HepG2 (cell line): ENCODE measurements around the gene HTRA2. TPM values are rescaled to one million over a fixed set of nuclear protein-coding genes. Genes with fewer than 3 reads are reported as not detected.

Experiments used
- DPF2 ChIP-seq: sonication (generic); formaldehyde crosslinking; IDR thresholded peaks from 2 replicates; pipeline ENCODE4 v1.4.0; 2020; ENCODE audit warnings: mild to moderate bottlenecking, low read depth, missing genetic modification reagents, borderline replicate concordance
- GATAD2A ChIP-seq: IDR thresholded peaks from 2 replicates; pipeline ENCODE4 v1.6.1; 2016
- GTF2F1 ChIP-seq: fragments of 150-350 bp; IDR thresholded peaks from 2 replicates; pipeline ENCODE4 v1.6.1; 2014; ENCODE audit warnings: low read length
- KDM5B ChIP-seq: sonication (generic); formaldehyde crosslinking; IDR thresholded peaks from 2 replicates; pipeline ENCODE4 v1.4.0; 2020; ENCODE audit warnings: missing genetic modification reagents, mild to moderate bottlenecking, borderline replicate concordance
- KLF15 ChIP-seq: sonication (generic); formaldehyde crosslinking; IDR thresholded peaks from 2 replicates; pipeline ENCODE4 v1.8.1; 2023; ENCODE audit warnings: borderline replicate concordance, mild to moderate bottlenecking, inconsistent platforms, missing genetic modification reagents, mixed read lengths
- NFRKB ChIP-seq: fragments of 450-650 bp; IDR thresholded peaks from 2 replicates; pipeline ENCODE4 v1.6.1; 2017
- PHF21A ChIP-seq: sonication (generic); formaldehyde crosslinking; IDR thresholded peaks from 2 replicates; pipeline ENCODE4 v1.5.0; 2020; ENCODE audit warnings: mild to moderate bottlenecking, missing genetic modification reagents
- PHF5A ChIP-seq: IDR thresholded peaks from one replicate; pipeline ENCODE4 v1.6.1; 2018; ENCODE audit warnings: low read depth, missing genetic modification reagents; ENCODE audit not compliant: unreplicated experiment
- RARA ChIP-seq: IDR thresholded peaks from 2 replicates; pipeline ENCODE4 v1.6.1; 2016; ENCODE audit warnings: missing genetic modification reagents, missing compliant biosample characterization
- SAFB2 ChIP-seq: sonication (generic); formaldehyde crosslinking; IDR thresholded peaks from 2 replicates; pipeline ENCODE4 v1.5.1; 2020; ENCODE audit warnings: missing genetic modification reagents, low read depth, mild to moderate bottlenecking, borderline replicate concordance
- TAF1 ChIP-seq: sonication (generic); formaldehyde crosslinking; IDR thresholded peaks from 2 replicates; pipeline ENCODE4 v1.4.0; 2020; ENCODE audit warnings: missing genetic modification reagents
- TBL1XR1 ChIP-seq: fragments of 150-350 bp; IDR thresholded peaks from 2 replicates; pipeline ENCODE4 v1.6.1; 2014; ENCODE audit warnings: borderline replicate concordance, low read length; ENCODE audit not compliant: partially characterized antibody
- TBX2 ChIP-seq: sonication (generic); formaldehyde crosslinking; IDR thresholded peaks from 2 replicates; pipeline ENCODE4 v1.5.0; 2020; ENCODE audit warnings: missing genetic modification reagents, mild to moderate bottlenecking, borderline replicate concordance
- TCF7 ChIP-seq: sonication (generic); IDR thresholded peaks from 2 replicates; pipeline ENCODE4 v1.6.1; 2016; ENCODE audit warnings: antibody characterized with exemption, low read depth
- ZNF292 ChIP-seq: sonication (generic); formaldehyde crosslinking; IDR thresholded peaks from 2 replicates; pipeline ENCODE4 v1.8.1; 2022; ENCODE audit warnings: mild to moderate bottlenecking, low read depth, missing genetic modification reagents, borderline replicate concordance
- ZNF496 ChIP-seq: sonication (generic); formaldehyde crosslinking; IDR thresholded peaks from 2 replicates; pipeline ENCODE4 v1.8.1; 2023; ENCODE audit warnings: mild to moderate bottlenecking, moderate library complexity, missing genetic modification reagents; ENCODE audit not compliant: insufficient replicate concordance
- ZNF709 ChIP-seq: sonication (generic); formaldehyde crosslinking; IDR thresholded peaks from 2 replicates; pipeline ENCODE4 v1.5.0; 2020; ENCODE audit warnings: mild to moderate bottlenecking, missing genetic modification reagents
- polyA plus RNA-seq, 8 experiments: library from polyadenylated mRNA; depleted of rRNA in 3 of 8; stranded (reverse) in 7 of 8; unstranded in 1 of 8; fragments of >200 nt; fragmentation: Illumina TruSeq in 4 of 8; extraction: Trizol in 4 of 8; gene quantifications; 2 replicates each; pipeline versions ENCODE4 v1.2.1 to v1.2.3, GENCODE V29; 2011 to 2016; ENCODE audit warnings: low read depth in 4 of 8, missing spikeins in 1 of 8, mixed read lengths in 1 of 8; ENCODE audit not compliant: insufficient read depth in 1 of 8
- total RNA-seq, 5 experiments: library from RNA; depleted of rRNA; stranded (reverse); fragments of >200 nt; fragmentation: Illumina TruSeq; extraction: Trizol; gene quantifications; 2 replicates each; pipeline ENCODE4 v1.2.3, GENCODE V29; 2016; ENCODE audit warnings: low read depth in 1 of 5
- TF ChIP-seq, protein P1 (sequence below): sonication (generic); formaldehyde crosslinking; IDR thresholded peaks from 2 replicates; pipeline ENCODE4 v1.5.0; 2020; ENCODE audit warnings: missing genetic modification reagents
- TF ChIP-seq, protein P2 (sequence below): sonication (generic); formaldehyde crosslinking; IDR thresholded peaks from 2 replicates; pipeline ENCODE4 v1.4.0; 2020; ENCODE audit warnings: missing genetic modification reagents, borderline replicate concordance
- TF ChIP-seq, protein P3 (sequence below): sonication (generic); formaldehyde crosslinking; IDR thresholded peaks from 2 replicates; pipeline ENCODE4 v1.5.0; 2020; ENCODE audit warnings: mild to moderate bottlenecking, missing genetic modification reagents
- TF ChIP-seq, protein P4 (sequence below): sonication (generic); formaldehyde crosslinking; IDR thresholded peaks from 2 replicates; pipeline ENCODE4 v1.8.1; 2023; ENCODE audit warnings: mild to moderate bottlenecking, missing genetic modification reagents
- TF ChIP-seq, protein P5 (sequence below): sonication (generic); formaldehyde crosslinking; IDR thresholded peaks from 2 replicates; pipeline ENCODE4 v1.4.0; 2020; ENCODE audit warnings: missing genetic modification reagents

The HTRA2 gene
- total and polyA plus RNA-seq, 2 of the 13 experiments (the other 11 are each of a cell fraction or from before 2014, with no cell fraction given), result 47.7 to 50.3 TPM

DNA sequence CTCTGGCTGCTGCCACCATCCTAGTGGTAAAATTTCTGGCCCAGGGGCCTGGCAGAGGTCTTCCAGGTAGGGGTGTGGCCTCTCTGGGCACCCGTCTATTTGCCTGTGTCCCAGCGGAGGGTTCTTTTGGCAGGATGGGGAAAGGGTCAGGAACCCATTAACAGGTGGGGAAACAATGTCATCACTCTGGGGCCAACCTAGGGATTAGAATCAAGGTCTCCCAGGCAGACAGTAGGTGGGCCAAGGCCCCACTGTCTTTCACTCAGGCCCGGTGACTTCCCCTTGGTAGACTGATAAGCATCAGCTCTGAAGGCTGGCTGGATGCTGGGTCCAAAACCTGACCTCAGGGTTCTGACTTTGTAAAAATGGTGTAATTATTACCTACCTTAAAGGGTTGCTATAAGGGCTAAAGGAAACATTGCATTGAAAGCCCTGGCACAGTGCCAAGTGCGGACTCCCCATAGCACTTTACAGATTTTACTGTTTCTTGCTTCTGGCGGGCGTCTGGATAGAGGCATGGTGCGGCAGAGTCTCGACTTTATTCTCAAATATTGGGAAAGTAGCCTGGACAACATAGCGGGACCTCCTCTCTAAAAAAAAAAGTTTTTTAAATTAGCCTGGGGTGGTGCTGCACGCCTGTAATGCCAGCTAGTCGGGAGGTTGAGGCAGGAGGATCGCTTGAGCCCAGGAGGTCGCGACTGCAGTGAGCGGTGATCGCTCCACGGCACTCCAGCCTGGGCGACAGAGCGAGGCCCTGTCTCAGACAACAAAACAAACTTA lies 32.5 kb upstream of the HTRA2 start (continued):
- TF ChIP-seq PHF21A (CRISPR knock-in tag) (peak; percentile 55; the same call in 1 of the 2 replicates), TBX2 (CRISPR knock-in tag) (peak; percentile 26; the same call in 1 of the 2 replicates), GTF2F1 (peak; percentile 94; the same call in 1 of the 2 replicates), TBL1XR1 (no peak), RARA (CRISPR knock-in tag) (peak; percentile 74; the same call in 1 of the 2 replicates), ZNF709 (CRISPR knock-in tag) (no peak), NFRKB (no peak), TAF1 (CRISPR knock-in tag) (no peak), KLF15 (CRISPR knock-in tag) (0 out of 2 replicates have a peak, but pooled peaks have one; percentile 38), DPF2 (CRISPR knock-in tag) (peak; percentile 62), TCF7 (peak; percentile 58; the same call in 1 of the 2 replicates), ZNF496 (CRISPR knock-in tag) (no peak), SAFB2 (no peak), ZNF292 (CRISPR knock-in tag) (no peak), KDM5B (CRISPR knock-in tag) (no peak), GATAD2A (CRISPR knock-in tag) (peak; percentile 43; the same call in 1 of the 2 replicates), PHF5A (CRISPR knock-in tag) (peak; percentile 76)
- TF ChIP-seq, protein P1, sequence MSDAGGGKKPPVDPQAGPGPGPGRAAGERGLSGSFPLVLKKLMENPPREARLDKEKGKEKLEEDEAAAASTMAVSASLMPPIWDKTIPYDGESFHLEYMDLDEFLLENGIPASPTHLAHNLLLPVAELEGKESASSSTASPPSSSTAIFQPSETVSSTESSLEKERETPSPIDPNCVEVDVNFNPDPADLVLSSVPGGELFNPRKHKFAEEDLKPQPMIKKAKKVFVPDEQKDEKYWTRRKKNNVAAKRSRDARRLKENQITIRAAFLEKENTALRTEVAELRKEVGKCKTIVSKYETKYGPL (CRISPR knock-in tag), result no peak
- TF ChIP-seq, protein P2, sequence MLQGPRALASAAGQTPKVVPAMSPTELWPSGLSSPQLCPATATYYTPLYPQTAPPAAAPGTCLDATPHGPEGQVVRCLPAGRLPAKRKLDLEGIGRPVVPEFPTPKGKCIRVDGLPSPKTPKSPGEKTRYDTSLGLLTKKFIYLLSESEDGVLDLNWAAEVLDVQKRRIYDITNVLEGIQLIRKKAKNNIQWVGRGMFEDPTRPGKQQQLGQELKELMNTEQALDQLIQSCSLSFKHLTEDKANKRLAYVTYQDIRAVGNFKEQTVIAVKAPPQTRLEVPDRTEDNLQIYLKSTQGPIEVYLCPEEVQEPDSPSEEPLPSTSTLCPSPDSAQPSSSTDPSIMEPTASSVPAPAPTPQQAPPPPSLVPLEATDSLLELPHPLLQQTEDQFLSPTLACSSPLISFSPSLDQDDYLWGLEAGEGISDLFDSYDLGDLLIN (CRISPR knock-in tag), result no peak
- TF ChIP-seq, protein P3, sequence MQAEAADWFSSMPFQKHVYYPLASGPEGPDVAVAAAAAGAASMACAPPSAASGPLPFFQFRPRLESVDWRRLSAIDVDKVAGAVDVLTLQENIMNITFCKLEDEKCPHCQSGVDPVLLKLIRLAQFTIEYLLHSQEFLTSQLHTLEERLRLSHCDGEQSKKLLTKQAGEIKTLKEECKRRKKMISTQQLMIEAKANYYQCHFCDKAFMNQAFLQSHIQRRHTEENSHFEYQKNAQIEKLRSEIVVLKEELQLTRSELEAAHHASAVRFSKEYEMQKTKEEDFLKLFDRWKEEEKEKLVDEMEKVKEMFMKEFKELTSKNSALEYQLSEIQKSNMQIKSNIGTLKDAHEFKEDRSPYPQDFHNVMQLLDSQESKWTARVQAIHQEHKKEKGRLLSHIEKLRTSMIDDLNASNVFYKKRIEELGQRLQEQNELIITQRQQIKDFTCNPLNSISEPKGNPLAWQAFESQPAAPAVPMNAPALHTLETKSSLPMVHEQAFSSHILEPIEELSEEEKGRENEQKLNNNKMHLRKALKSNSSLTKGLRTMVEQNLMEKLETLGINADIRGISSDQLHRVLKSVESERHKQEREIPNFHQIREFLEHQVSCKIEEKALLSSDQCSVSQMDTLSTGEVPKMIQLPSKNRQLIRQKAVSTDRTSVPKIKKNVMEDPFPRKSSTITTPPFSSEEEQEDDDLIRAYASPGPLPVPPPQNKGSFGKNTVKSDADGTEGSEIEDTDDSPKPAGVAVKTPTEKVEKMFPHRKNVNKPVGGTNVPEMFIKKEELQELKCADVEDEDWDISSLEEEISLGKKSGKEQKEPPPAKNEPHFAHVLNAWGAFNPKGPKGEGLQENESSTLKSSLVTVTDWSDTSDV, result no peak
- TF ChIP-seq, protein P4, sequence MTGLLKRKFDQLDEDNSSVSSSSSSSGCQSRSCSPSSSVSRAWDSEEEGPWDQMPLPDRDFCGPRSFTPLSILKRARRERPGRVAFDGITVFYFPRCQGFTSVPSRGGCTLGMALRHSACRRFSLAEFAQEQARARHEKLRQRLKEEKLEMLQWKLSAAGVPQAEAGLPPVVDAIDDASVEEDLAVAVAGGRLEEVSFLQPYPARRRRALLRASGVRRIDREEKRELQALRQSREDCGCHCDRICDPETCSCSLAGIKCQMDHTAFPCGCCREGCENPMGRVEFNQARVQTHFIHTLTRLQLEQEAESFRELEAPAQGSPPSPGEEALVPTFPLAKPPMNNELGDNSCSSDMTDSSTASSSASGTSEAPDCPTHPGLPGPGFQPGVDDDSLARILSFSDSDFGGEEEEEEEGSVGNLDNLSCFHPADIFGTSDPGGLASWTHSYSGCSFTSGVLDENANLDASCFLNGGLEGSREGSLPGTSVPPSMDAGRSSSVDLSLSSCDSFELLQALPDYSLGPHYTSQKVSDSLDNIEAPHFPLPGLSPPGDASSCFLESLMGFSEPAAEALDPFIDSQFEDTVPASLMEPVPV (CRISPR knock-in tag), result 0 out of 2 replicates have a peak, but pooled peaks have one; percentile 59
- TF ChIP-seq, protein P5, sequence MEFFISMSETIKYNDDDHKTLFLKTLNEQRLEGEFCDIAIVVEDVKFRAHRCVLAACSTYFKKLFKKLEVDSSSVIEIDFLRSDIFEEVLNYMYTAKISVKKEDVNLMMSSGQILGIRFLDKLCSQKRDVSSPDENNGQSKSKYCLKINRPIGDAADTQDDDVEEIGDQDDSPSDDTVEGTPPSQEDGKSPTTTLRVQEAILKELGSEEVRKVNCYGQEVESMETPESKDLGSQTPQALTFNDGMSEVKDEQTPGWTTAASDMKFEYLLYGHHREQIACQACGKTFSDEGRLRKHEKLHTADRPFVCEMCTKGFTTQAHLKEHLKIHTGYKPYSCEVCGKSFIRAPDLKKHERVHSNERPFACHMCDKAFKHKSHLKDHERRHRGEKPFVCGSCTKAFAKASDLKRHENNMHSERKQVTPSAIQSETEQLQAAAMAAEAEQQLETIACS (CRISPR knock-in tag), result no peak
